8988T (cell line): ENCODE data around the gene RGL1.
"Not testable (repeated sequence)": the region's sequence is repeated elsewhere in the genome, so short reads cannot be mapped to it uniquely, and the experiment has no call there.

Experiments used
- DNase-seq: peaks from one replicate; pipeline ENCODE4 v3.0.0; 2011

Gene RGL1

DNA sequence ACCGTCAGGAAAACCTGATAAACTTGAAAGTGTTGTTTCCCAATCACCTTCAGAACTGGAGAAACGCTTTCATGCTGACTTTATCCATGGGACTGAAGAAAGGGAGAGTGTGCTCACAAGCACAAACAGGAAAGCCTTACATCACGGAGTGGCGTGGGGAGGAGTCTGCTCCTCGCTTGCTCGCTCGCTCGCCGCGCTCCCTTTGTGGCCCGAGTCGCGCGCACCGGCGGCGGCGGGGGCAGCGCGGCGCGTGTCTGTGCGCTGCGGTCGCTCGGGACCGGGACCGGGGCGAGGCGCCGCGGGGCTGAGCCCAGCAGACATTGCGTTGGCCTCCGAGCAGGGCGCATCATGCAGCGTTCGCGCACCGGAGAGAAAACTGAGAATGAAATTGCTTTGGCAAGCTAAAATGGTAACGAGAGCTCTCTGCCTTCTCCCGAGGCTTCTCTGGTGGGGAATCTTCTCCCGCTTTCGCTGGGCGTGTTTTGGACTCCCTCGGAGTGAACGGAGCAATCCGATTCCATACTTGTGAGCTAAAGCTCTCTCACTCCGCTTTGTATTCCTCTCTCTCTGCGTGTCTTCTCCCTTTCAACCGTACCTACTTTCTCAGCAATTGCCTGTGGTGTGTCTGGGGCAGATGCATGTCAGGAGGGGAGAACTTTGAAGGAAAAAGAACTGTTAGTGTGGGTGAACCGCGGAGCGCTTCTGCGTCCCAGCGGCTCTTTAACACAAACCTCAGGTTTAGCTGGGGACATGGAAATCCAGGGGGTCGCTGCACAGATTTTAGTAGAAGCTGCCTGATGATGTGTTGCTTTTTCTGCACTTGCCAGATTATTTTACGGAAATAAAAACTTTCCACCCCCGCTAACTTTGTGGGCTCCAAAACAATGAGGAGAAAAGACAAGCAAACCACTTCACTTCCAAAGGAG lies at the start of gene RGL1:
TSS of gene RGL1 (plus strand) at position 205 of the 926 bp plus-strand sequence. CDS start at position 383, 178 bp downstream.
- DNase-seq: no peak

DNA sequence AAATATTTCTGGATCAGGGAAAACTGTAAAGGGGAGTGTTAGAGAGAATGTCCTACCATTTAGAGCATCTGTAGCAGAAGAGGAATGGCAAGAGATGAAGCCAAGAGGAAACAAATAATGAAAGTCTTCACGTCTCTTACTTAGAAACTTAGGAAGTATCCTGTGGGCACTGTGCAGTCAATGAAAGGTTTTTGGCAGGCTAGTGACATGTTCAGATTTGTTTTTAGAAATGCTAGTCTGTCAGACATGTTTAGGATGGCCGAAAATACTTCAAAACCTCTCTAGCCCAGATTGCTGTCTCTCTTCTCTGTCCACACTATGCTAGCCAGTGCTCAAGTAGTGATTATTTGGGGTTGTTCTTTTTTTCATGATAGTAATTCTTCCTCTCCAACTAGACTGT lies 48.6 kb upstream of the RGL1 start:
- DNase-seq: no peak

GRCh38 chr1:183757061-183757460 lies 47.9 kb upstream of the RGL1 start:
- DNase-seq: peak; percentile 14

GRCh38 chr1:183758913-183759312 lies 46.0 kb upstream of the RGL1 start:
- DNase-seq: no peak

GRCh38 chr1:183760661-183761060 lies 44.3 kb upstream of the RGL1 start:
- no peak for DNase-seq

DNA sequence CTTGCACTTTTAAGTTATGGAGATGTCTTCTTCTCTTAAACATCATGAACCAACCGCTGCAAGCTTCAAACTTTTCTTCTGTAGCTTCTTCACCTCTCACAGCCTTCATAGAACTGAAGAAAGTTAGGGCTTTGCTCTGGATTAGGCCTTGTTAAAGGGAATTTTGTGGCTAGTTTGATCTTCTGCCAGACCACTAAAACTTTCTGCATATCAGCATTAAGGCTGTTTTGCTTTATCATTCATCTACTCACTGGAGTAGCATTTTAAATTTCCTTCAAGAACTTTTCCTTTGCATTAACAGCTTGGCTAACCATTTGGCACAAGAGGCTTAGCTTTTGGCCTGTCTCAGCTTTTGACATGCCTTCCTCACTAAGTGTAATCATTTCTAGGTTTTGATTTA lies 43.0 kb upstream of the RGL1 start:
- DNase-seq: no peak

GRCh38 chr1:183762856-183763255 lies 42.1 kb upstream of the RGL1 start:
- not testable (repeated sequence) for DNase-seq

DNA sequence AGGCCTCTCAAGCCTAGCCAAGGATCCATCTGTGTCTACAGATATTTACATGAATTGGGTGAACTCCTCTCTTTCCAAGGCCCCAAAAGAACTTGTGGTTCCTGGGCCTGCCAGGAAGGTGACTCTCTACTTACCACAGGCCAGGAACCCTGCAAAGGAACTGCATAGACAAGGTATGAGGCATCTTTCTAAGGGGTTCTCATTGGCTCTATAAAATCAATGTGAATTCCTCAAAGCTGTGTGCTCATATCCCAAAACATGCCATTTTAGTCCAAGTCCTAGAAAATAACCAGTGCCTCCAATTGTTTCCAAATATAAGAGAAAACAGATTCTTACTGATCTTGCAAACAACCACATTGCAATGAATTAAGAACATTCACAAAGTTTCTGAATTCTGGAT lies 39.9 kb upstream of the RGL1 start:
- no peak for DNase-seq

GRCh38 chr1:183769956-183770815 lies 34.7 kb upstream of the RGL1 start:
- DNase-seq: no peak

GRCh38 chr1:183770816-183771128 lies 34.1 kb upstream of the RGL1 start:
- DNase-seq: no peak

DNA sequence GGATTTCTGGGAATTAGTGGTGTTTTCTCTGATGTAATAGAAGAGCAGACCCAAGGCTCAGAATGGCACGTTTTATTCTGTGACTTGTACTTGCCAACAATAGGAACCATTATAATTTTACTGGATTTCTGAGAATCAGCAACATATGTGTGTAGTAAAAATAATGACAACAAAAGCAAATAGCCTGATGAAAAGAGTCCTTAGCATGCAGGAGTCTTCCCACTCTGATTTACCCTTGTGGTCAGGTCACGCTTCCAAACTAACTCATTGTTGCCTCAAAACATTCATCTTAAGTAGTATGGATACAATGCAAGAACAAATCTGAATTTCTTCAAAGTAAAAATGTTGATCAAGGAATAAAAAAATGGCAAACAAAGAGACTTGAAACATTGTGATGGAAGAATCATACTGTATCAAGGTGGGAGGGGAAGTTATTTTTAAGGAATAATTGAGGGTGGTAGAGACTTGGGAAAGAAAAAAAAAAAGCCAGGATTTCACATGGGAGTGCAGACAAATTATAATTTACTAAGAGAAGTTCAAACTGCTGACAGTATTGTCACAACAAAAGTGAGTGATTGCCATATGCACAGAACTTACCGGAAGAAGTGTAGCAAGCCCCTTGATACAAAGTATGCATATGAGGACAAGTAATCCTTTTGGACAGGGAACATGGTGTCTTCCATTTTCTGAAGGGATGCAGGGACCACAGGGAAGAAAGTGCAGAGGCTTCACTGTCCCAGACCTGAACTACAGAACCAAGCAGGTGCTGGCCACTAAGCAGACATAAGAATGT lies 31.2 kb upstream of the RGL1 start:
- no peak for DNase-seq

DNA sequence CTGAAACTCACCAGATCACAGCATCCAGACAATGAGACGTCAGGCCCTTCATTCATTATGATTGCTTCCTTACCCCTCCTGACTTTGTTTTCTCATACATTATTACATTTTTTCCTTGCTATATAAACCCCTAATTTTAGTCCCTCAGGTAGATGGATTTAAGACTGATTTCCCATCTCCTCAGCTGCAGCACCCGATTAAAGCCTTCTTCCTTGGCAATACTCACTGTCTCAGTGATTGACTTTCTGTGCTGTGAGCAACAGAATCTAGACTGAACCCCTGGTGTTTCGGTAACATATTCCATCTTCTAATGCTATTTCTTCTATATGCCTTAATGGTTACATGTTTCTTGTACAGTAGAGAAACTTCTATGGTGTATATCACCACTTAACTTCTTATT lies 30.0 kb upstream of the RGL1 start:
- DNase-seq: no peak

DNA sequence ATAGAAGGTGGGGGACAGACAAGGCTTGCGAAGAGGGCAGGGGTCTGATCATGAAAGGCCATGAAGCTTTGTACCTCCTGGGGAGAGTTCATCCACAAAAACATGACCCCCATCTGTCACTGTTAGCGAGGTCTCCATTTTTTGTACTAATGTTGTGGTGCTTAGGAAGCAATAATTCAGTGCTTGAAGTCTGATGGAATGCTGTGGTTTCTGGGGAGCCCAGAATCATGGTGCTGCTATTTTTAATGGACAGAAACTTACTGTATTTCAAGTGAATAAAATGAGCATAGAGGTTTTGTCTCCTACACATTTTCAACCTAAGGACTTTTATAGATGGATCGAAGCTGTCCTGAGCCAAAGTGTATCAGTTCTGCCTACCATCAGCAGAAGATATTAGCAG lies 28.2 kb upstream of the RGL1 start:
- DNase-seq: no peak

GRCh38 chr1:183777328-183777727 lies 27.6 kb upstream of the RGL1 start:
- no peak for DNase-seq

DNA sequence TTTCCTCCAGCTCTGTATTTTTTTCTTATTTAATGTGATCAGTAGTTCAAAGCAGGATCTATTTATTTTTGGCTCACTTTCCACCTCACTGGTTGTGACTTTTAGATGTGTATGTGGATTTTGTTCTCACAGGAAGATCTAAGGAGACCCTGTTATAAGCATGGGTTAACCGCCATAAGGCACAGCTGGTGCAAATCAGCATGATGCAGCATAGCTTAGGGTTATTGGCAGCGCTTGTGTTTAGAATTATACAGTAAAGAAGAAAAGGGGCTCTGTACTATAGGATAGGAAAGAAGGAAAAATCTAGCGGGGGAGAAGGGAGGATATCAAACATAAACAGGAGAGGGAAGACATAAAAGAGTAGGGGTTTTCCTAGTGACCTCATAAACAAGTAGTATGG lies 26.9 kb upstream of the RGL1 start:
- DNase-seq: no peak

DNA sequence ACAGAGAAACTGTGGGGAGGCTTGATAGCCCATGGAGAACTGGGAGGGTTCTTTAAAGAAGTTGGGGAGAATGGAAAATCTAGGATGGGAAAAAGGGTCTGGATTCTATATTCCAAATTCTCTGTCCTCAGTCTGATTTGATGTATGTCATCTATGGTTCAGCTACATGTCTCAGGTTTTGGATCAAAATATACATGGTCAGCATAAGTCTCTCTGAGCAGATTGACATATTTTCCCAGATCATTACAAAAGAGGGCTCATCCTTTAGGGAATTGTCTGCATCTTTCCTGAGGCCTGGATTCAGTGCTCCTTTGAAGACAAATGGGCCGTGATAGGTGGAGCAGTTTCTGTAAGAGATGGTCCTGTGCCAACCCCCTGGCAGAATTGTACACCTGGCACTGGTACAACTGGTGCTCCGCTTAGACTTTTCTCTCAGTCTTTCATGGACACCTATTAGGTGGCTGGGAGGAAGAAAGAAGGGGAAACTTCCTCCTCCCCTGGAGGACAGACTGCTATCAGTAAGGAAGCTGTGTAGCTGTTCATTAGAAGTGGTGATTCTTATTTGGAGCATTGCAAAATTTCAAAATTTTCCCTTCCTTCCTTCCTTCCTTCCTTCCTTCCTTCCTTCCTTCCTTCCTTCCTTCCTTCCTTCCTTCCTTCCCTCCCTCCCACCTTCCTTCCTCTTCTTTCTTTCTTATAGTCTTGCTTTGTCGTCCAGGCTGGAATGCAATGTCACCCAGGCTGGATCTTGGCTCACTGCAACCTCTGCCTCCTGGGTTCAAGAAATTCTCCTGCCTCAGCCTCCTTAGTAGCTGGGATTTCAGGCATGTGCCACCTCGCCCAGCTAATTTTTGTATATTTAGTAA lies 26.1 kb upstream of the RGL1 start:
- DNase-seq: no peak

DNA sequence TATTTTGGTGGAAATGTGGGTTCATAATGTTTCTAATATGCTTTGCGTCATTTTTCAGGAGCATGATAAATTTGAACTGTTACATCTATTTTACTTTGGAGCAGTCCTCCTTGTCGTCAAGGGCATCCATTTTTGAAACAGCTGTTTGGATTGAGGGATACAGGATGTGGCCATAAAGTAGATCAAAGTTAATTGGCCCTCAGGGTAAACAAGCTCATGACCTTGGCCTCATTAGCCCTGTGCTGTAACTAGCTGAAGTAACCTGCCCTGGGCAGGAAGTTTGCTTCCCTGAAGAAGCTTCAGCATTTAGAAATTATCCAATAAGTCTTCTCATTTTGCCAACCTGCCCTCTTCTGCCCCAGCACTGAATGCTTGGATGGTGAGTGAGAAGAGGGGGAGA lies 24.8 kb upstream of the RGL1 start:
- no peak for DNase-seq

DNA sequence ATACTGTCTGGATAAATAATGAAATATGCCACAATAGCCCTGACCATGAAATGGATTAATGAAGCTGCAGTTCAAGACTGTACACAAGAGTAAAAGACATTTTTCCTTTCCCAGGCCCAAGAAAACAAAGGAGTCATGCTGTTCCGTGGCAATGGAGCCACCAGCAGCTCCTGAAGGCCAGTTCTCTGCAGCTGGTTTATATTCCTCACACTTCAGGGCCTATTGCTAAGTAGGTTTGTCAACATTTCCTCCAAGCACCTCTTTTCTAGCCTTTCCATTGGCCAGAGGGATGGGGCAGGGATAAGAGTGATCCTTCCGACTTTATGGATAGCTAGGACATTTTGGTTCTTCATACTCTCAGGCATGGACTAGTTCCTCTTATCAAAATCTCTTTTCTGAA lies 24.2 kb upstream of the RGL1 start:
- DNase-seq: no peak

DNA sequence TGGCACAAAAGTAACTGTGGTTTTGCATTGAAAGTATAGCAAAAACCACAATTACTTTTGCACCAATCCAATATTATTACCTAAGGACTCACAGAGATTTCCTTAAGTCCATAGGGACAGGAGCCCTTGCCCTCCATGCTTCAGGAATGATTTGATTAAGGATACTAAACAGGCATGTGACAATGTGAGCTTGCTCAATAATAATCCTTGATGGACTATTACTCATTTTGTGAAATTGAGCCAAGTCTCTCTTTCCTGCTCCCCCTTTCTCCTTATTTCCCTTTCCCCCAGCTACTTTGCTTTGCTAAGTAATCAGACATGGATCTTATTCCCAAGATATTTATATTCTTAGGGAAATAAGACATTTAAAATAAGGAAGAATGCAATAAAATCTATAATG lies 21.6 kb upstream of the RGL1 start:
- DNase-seq: no peak

GRCh38 chr1:183783767-183784637 lies 20.9 kb upstream of the RGL1 start:
- DNase-seq: no peak

DNA sequence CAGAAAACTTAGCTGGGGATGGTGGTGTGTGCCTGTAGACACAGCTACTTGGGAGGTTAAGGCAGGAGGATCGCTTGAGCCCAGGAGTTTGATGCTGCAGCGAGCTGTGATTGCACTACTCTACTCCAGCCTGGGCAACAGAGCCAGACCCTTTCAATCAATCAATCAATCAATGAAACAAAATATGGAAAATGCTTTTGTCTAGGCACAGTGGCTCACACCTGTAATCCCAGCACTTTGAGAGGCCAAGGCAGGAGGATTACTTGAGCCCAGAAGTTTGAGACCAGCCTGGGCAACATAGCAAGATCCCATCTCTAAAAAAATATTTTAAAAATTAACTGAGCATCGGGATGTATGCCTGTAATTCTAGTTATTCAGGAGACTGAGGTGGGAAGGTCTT lies 19.0 kb upstream of the RGL1 start:
- DNase-seq: not testable (repeated sequence)
